GF-D8 (cell line): ENCODE measurements around the gene PLOD1.
"Not testable (repeated sequence)": the region's sequence is repeated elsewhere in the genome, so short reads cannot be mapped to it uniquely, and the experiment has no call there.

Source experiments
- DNase-seq: peaks from one replicate; lab custom pipeline; 2025; lab: John Stamatoyannopoulos, UW

The PLOD1 gene

GRCh38 chr1:11912482-11913216 is 21.9 kb upstream of the PLOD1 start:
- not testable (repeated sequence) for DNase-seq

GRCh38 chr1:11913291-11913690 is 21.2 kb upstream of the PLOD1 start:
- no peak for DNase-seq

DNA sequence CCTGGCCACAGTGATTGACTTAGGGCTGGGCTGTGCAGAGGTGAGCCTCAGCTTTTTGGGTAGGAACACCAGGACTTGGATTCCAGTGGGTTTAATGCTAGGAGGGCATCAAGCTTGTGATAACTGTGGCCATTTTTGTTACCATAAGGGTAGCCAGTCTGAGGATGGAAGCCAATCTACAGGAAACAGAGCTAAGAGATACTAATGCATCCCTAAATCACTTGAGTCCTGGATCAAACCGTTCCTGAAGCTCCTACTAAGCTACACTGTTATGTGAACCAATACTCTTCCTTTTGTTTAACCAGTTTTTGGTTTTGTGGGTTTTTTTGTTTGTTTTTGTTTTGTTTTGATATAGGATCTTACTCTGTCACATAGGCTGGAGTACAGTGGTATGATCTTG is 20.5 kb upstream of the PLOD1 start:
- no peak for DNase-seq

DNA sequence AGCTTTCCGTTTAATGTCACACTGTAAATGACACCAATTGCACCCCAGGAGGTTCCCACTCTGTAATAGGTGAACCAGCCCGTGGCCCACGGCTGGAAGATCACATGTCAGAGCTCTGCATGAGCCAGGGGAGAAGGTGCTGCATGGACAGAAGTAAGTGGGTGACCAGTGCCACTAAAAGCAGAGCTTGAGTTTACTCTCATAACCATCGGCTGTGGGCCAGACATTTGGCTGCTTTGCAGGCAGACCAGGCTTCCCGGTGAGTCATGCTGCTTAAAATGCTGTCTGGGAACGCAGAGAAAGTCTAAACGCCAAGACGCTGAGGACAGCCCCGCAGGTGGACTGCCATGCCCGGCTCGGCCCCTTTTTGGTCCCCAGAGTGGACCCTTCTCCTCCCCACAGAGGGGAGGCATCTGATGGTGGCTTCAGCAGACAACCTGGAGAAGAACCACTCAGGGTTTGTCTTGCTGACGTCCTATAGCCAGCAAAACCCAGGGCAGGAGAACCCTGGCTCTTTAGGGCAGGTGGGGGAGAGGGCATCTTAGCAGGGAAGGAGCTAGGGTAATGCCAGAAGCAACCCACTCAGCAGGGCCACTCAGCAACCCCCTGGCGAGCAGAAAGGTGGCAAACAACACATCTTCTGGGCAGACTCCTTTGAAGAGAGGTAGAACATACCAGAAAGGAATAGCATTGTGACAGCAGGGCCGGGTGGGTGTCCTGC is 15.6 kb upstream of the PLOD1 start:
- no peak for DNase-seq

GRCh38 chr1:11919621-11920020 is 14.9 kb upstream of the PLOD1 start:
- DNase-seq: no peak

DNA sequence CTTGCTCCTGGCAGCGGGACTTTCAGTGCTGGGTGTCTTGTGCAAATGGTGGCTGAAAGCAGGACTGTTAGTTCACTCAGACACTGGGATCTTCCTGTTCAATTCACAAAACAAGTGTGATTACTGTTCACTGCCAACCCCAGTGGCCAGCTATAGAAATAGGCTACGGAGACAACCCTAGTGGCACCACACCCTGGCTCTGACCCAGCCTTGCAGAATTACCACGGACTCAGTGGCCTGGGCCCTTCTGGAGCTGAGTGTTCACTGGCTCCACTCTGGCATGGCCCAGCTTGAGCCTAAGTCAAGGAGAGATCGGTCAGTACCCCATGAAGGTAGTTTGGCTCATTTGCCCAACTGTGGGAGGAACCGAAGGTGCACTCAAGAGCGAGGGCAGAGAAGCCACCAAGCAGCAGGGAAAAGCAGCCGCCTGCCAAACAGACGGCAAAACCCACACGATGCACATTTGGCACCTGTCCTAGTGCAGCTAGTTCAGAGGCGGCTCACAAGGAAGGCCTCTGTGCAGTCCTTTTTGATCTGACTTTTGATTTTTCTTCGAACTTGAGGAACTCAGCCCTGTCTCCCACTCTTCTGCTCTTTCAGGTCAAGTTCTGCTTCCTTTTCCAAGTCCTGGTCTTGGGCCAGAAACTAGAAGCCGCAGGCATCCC is 14.1 kb upstream of the PLOD1 start:
- no peak for DNase-seq

GRCh38 chr1:11921022-11921421 is 13.5 kb upstream of the PLOD1 start:
- no peak for DNase-seq

GRCh38 chr1:11923069-11923826 is 11.3 kb upstream of the PLOD1 start:
- DNase-seq: no peak

DNA sequence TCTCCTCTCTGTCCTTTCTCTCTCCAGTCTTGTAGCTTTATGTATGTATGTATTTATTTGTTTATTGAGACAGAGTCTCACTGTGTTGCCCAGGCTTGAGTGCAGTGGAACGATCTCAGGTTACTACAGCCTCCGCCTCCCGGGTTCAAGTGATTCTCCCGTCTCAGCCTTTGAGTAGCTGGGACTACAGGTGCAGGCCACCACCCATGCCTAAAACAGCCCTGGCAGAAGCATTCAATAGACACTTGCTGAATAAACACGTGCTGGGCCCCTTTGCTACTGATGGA is 10.7 kb upstream of the PLOD1 start:
- no peak for DNase-seq

DNA sequence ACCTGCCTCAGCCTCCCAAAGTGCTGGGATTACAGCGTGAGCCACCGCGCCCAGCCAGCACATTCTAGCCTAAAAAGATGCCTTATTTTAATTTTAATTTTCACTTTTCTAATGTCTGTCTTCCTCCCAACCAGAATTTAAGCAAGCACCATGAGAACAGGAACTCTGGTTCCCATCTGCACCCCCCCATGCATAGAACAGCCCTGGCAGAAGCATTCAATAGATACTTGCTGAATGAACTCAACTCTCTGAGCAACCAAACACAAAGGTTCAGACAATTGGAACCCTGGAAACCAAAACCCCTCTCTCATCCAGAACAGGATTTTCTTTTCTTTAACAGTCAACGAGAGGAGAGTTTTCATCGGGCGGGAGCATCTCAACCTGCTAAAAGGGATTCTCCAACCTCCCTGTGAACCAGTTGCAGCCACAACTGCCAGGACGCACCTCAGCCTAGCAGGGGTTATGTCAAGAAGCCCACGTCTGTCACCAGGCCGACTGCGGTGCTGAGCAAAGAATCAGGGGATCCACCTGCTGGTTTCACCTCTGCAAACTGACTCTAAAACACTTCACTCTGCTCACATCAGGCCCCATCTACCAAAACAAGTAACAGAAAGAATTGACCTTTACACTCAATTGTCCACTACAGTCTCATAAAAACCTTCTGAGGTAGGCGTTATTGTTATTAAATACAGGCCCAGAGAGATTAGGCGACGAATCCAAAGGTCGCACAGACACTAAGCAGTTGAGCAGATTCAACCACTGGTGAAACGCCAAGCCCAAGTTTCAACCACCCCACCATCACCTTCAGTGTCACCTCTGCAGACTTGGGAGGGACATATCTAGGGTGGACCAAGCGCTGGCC is 10.0 kb upstream of the PLOD1 start:
- DNase-seq: no peak

DNA sequence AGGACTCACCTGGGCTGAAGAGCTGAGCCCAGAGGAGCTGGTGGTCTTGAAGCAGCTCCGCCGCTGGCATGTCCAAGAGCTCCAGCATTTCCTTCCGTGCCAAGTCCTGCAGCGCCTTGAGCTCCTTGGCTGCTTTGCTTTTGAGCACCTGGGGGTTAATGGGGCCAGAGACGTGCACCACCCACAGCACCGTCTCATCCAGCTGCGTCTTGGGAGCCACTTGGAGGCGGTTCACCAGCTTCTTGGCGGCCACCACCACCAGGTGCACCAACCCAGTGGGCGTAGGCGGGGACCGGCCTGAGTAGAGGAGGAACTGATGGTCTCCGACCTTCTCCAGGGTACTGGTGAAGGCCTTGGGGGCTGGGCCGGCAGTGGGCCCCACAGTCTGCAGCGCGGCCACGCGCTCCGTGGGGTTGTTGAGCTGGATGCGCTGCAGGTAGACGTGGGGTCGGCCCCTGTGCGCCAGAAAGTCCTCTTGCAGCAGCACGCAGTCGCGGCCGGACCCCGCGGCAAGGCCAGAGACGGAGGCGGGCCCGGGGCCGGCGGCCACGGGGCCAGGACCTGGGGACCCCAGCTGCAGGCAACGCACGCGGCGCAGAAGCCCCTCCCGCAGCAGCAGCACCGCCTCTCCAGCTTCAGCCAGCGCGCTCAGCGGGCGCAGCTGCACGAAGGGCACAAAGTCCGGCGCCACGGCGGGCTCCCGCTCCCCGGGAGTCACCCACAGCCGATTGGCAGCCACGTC is 9.2 kb upstream of the PLOD1 start:
- DNase-seq: not testable (repeated sequence)

- no peak for DNase-seq
Observed at GRCh38 chr1:11925938-11926292, 8.6 kb upstream of the PLOD1 start.

- no peak for DNase-seq
Observed at GRCh38 chr1:11927866-11928592, 6.5 kb upstream of the PLOD1 start.

DNA sequence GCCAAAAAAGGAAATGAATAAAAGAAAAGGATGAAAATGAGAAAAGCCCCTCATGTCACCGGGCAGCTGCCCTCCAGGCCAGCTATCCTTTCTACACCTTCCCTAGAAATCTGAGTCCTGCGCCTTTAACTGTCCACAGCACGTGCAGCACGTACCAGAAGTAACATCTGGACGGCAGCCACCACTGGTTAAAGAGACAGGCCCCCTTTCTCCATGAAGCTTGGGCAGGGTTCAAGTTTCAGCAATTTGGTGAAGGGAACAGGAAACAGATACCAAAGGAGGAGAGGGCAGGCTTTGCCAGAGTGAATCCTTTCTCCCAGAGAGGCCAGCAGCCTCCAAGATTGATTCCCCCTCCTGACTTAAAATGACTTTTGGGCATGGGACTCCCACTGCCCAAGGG is 4.7 kb upstream of the PLOD1 start:
- DNase-seq: peak; percentile 50

DNA sequence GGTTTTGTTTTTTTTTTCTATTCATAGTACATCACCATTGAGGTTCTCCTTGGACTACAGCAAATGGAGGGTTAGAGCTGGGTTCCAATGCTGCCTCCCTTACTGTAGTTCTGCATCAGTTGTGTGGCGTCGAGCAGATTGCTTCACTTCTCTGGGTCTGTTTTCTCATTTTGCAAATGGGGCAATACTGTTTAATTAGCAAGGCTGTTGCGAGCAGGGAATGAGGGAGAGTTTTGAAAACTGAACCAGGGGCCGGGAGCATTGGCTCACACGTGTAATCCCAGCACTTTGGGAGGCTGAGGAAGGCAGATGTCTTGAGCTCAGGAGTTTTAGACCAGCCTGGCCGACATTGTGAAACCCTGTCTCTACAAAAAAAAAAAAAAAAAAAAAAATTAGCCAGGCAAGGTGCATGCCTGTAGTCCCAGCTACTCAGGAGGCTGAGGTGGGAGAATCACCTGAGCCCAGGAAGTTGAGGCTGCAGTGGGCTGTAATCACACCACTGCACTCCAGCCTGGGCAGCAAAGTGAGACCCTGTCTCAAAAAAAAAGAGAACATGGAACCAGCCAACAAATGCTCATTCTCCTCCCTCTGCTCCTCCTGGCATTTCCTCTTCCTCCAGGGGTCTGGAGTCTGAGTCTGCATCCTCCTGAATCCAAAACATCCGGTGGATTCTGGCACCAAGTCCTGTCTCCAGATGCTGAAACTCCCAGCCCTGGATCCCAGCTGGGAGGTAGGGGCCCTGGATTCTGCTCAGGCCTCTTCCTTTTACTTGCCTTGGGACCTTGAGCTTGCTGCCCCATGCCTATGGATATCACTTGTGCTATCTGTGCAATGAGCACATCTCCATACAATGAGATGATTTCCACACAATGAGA is 3.7 kb upstream of the PLOD1 start:
- DNase-seq: peak; percentile 10

DNA sequence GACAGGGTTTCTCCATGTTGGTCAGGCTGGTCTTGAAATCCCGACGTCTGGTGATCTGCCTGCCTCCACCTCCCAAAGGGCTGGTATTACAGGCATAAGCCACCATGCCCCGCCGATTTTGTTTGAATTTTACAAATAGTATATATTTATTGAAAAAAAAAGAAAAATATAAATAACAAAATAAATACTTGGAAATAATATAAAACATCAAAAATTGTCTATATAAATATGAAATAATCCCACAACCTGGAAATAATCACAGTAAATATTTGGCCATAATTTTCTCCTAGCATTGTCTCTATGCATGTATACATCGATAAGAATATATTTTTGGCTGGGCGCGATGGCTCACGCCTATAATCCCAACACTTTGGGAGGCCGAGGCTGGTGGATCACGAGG is 2.7 kb upstream of the PLOD1 start:
- DNase-seq: no peak

DNA sequence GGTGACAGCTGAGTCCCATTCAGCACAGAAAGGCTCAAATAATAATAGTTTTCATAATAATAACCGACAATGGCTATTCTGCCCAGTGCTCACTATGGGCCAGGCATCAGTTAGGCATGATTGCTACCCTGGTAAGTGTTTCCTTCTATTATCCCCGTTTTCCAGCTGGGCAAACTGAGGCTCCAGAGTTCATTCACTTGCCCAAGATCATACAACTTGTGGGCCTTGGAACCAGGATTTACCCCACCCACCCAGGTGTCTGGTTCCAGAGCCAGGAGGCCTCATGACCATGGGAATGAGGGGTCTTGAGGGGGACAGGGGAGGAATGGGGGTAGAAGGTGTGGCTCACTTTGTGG is 518 bp downstream of the PLOD1 start:
- DNase-seq: no peak

GRCh38 chr1:11935733-11936132 is 1.2 kb downstream of the PLOD1 start:
- DNase-seq: not testable (repeated sequence)

DNA sequence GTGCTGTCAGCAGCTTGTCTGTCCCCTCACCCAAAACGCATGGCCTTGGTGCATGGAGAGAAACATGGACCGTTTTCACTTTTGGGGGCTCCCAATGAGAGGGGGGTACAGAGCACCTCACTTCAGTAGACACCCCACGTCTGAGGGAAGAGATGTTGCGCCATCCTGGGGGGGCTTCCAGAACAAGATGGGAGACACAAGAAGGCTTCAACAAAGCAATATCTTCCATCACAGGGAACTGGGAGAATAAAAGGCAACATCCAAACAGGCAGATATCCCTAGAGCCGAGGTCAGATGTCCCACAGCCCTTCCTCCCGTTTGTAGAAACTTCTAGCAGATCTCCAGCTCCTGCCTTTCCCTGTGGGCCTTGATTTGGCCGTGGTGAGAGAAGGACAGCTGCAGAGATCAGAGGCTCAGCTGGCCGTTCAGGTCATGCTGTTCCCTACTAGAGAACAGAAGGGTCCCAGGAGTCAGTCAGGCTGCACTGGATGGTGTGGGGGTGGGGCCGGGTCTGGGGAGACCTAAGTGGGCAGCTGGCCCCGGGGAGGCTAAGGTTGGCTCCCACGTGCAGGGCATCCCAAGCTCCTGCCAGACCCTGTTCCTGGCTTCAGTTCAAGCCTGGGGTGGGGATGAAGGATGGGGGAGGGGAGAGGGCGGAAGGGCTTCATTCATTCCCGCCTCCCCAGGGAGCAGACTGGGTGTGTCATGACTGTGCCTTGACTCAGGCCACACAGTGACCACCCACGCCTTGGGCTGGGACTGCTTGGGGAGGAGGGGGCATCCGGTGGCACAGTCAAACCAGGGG is 4.4 kb downstream of the PLOD1 start:
- no peak for DNase-seq
